Posterior cingulate gyrus (tissue), 11 donors: ENCODE data around the gene KIAA0586.
"Not testable (repeated sequence)": the region's sequence is repeated elsewhere in the genome, so short reads cannot be mapped to it uniquely, and the experiment has no call there.

ENCODE experiments used
- DNase-seq, 10 donors: peaks; one replicate each; pipeline versions ENCODE4 v3.0.0 to v3.0.0-alpha.2; 2020 to 2021; ENCODE audit warnings: mixed read lengths in 3 of 10
- intact Hi-C: fragments of 100-400 bp; cut with DNase I; formaldehyde crosslinking; loops from one replicate; pipeline ENCODE4 v1.15.1; 2023

Gene KIAA0586

GRCh38 chr14:58584383-58584782 is 156.9 kb downstream of the KIAA0586 start:
- DNase-seq = no peak
- intact Hi-C loops = no loop called here

DNA sequence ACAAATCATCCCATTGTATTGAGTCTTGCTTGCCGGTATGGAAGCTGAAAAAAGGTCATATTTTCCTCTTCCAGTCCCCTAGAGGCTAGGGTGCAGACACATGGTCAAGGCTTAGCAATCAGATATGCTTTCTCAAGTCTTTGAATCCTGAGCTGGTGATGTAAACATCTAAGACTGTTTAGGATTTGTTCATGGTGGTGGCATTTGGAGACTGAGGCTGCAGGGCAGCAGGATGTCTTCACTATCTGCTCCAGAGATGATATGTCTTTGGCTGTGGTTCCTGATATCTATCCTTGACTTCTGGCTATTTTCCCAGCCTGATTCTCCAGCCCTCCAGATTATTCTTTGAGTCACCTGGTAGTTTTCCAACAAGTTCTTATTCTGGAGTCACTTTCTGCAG is 159.8 kb downstream of the KIAA0586 start:
- DNase-seq = no peak
- intact Hi-C loops = no loop called here

GRCh38 chr14:58588321-58588720 is 160.8 kb downstream of the KIAA0586 start:
- DNase-seq, intact Hi-C loops: not testable (repeated sequence)

GRCh38 chr14:58593977-58594376 is 166.5 kb downstream of the KIAA0586 start:
- intact Hi-C loops = no loop called here
- DNase-seq = no peak

DNA sequence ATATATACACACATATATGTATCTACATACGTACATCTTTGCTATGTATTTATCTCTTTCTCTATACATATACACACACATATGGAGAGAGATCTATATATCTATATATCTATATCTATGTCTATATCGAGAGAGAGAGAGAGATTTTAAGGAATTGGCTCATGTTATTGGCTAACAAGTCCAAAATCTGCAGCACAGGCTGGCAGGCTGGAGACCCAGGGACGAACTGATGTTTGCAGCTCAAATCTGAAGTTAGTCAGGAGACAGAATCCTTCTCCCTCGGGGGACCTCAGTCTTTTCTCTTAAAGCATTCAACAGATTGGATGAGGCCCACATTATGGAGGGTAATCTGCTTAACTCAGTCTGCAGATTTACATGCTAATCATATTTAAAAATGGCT is 169.5 kb downstream of the KIAA0586 start:
- DNase-seq = no peak
- intact Hi-C loops = no loop called here

DNA sequence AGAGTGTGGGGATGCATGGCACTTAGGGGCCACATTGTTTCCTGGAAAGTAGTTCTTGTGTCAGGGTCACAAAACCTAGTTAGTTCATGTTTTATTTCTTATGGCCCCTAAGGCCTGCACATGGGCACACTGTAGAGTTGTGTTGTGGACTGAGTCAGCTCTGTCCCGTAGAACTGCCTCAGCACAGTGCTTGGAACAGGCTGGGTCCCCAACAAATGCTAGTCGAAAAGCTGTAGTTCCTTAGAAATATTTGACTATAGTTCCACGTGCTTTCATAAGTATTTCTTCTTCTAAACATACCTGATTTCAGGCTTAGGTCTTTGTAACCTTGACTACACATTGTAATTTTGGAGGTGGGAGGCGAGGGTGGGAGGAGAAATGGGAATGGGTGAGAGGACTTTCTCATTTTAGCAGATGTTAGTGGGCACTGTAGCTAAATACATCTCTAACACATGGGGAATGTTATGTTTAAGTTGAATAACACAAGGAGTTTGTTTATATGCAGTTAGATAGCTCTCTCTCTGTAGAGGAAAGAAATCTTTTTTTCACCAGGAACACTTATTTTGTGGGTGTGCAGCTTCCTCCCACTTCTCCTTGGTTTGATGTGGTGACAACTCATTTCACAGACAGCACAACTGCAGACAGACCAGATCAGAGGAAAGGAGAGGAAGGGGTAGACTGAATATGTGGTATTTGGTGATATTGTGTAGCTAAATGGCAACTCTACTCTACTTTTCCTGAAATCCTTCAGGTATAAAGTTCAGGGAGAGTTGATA is 170.7 kb downstream of the KIAA0586 start:
- DNase-seq = peak in 1 of 10 donors; percentile 10
- intact Hi-C loops = no loop called here

GRCh38 chr14:58598804-58599525 is 171.4 kb downstream of the KIAA0586 start:
- intact Hi-C loops = no loop called here
- DNase-seq = no peak

- intact Hi-C loops = no loop called here
Measured at GRCh38 chr14:58599707-58600106, 172.2 kb downstream of the KIAA0586 start.

More at GRCh38 chr14:58599707-58600106, 172.2 kb downstream of the KIAA0586 start:
- DNase-seq = no peak
